Activated CD8-positive, alpha-beta memory T cell treated with anti-CD3 and anti-CD28 coated beads, Interleukin-2, amount 50 U/mL, for 48 hours (primary cell): ENCODE measurements around the gene NDUFA8.

Source experiments
- DNase-seq: peaks from one replicate; pipeline ENCODE4 v3.0.0-alpha.2; 2020

NDUFA8 gene

DNA sequence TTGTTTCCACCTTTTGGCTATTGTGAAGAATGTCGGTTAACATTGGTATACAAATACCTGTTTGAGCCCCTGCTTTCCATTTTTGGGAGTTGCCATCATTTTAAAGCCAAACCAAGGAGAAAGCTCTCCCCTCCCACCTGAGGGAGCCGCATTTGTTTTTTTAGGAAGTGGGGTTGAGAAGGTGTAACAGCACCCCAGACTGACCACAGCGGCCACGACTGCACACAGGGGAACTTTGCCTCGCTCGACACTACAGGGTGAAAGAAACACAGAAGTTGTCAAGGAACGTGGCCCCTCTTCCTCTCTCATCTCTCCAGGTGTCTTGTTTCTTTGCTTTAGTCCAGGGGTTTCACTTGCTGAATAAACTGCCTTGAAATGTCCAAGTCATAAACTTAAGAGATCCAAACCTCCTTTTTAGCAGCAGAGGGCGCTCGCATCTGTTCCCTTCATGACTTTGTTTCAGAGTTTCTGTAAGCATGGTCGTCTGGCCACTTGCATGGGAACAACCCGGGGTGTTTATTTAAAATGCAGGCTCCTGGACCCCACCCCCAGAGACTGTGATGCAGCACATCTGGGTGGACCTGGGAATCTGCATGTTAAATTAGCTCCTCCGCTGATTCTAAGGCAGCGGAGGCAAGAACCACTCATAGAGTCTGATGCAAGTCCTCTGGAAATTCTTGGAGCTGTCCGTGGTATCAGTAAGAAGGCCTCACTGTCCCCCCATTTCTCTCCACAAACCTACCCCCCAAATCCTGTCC lies 64.4 kb downstream of the NDUFA8 start:
- peak; percentile 66 for DNase-seq
